Measurements from ENCODE around the gene CCDC116.
A peak's percentile ranks its signal among the peaks of the same experiment; 100 is the strongest.
"Not testable (repeated sequence)": the region's sequence is repeated elsewhere in the genome, so short reads cannot be mapped to it uniquely, and the experiment has no call there.

Gene CCDC116

GRCh38 chr22:21641789-21642583 lies 9.4 kb downstream of the CCDC116 start, which contains the start of gene SDF2L1:
TSS of gene SDF2L1 (plus strand) at chr22:21642302. CDS start at chr22:21642337, 35 bp downstream.
- in situ Hi-C loops (cut with HindIII; ENCODE audit: low pct_unique_long_range_greater_than_20kb, low sequenced_read_pairs): no loop called here
- TF ChIP-seq JUND (IDR thresholded peaks at IDR 0.05; ENCODE audit: low read depth): no peak
- DNase-seq (ENCODE audit: low read depth in 1 of 2, low spot score in 1 of 2): peak; percentile 95 to 98

DNA sequence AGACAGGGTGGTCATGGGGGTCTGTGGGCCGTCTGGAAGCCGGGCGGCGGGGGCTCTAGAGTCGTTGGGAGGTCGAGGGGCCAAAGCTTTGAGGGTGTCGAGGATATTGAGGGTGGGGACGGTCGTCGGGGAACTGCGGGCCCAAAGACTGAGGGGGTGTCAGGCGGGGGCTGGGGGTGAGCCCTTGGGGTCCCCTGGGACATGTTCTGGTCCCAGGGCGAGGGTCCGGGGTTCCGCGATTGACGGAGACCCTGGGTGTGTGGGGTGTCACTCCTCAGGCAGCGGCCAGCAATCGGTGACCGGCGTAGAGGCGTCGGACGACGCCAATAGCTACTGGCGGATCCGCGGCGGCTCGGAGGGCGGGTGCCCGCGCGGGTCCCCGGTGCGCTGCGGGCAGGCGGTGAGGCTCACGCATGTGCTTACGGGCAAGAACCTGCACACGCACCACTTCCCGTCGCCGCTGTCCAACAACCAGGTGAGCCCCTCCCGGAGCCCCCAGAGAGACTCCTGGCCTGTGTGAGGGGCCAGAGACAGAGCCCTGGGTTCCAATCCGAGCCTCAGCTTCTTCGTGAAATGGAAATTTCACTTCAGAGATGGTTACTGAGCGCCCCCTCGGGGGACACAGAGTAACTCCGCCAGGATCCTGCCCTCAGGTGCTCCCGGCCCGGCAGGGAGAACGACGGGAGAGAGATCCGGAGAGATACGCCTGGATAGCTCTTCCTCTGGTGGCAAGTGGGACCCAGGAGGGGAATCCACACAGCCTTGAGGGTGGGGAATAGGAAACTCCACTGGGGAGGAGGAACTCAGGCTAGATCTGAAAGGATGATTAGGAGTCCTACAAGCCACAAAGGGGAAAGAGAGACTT lies 10.3 kb downstream of the CCDC116 start:
- in situ Hi-C loops (cut with HindIII; ENCODE audit: low pct_unique_long_range_greater_than_20kb, low sequenced_read_pairs): no loop called here

GRCh38 chr22:21643533-21644357 lies 11.2 kb downstream of the CCDC116 start:
- in situ Hi-C loops (cut with HindIII; ENCODE audit: low pct_unique_long_range_greater_than_20kb, low sequenced_read_pairs): no loop called here
- no peak for TF ChIP-seq JUND (IDR thresholded peaks at IDR 0.05; ENCODE audit: low read depth)
- no peak for DNase-seq (ENCODE audit: low read depth in 1 of 2, low spot score in 1 of 2)

More for the DNA sequence above, 10.3 kb downstream of the CCDC116 start:
- DNase-seq (ENCODE audit: low read depth in 1 of 2, low spot score in 1 of 2): peak in 1 of 2 experiments; percentile 75
- TF ChIP-seq JUND (IDR thresholded peaks at IDR 0.05; ENCODE audit: low read depth): no peak

DNA sequence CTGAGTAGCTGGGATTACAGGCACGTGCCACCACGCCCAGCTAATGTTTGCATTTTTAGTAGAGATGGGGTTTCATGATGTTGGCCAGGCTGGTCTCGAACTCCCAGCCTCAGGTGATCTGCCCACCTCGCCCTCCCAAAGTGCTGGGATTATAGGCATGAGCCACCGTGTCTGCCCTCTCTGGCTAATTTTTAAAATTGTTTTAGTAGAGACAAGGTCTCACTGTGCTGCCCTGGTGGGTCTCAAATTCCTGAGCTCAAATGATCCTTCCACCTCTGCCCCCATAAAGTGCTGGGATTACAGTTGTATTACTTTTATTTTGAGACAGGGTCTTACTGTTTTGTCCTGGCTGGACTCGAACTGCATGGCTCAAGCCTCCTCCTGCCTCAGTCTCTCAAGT lies 13.0 kb downstream of the CCDC116 start:
- in situ Hi-C loops (cut with HindIII; ENCODE audit: low pct_unique_long_range_greater_than_20kb, low sequenced_read_pairs): not testable (repeated sequence)

DNA sequence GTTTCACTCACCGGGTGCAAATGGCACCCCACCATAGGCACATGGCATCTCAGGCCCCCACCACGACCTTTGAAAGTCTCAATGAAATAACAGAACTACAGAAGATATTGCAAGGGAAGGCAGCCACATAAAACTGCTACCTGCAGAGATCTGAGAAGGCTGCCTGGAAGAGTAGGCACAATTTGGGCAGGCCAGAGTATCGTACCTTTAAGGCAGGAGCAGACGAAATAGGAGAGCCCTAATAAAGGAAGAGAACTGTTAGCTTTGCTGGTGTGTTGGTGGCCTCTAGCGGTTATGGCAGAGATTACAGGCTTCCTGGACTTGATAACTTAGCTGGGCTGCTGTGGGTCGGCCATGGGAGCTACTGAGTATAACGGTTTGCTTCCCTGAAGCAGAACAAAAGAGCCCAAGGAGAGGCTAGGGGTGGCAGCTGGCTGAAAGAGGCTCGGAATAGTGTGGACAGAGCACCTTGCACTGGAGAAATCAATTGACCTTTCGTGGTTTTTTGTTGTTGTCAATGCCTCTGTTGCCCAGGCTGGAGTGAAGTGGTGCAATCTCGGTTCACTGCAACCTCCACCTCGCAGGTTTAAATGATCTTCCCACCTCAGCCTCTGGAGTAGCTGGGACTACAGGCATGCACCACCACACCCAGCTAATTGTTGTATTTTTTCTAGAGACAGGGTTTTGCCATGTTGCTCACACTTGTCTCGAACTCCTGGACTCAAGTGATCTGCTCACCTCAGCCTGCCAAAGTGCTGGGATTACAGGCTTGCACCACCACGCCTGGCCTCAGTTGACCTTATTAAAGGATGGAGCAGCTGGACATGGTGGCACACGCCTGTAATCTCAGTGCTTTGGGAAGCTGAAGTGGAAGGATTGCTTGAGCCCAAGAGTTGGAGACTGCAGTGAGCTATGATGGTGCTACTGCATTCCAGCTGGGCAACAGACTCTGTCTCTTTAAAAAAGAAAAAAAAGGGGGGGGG lies 14.3 kb downstream of the CCDC116 start:
- peak in 1 of 2 experiments; percentile 83 for DNase-seq (ENCODE audit: low read depth in 1 of 2, low spot score in 1 of 2)
- no peak for TF ChIP-seq JUND (IDR thresholded peaks at IDR 0.05; ENCODE audit: low read depth)
- in situ Hi-C loops (cut with HindIII; ENCODE audit: low pct_unique_long_range_greater_than_20kb, low sequenced_read_pairs): no loop called here

More for the DNA sequence above, 13.0 kb downstream of the CCDC116 start:
- not testable (repeated sequence) for DNase-seq (ENCODE audit: low read depth in 1 of 2, low spot score in 1 of 2)

GRCh38 chr22:21650280-21650679 lies 17.7 kb downstream of the CCDC116 start:
- in situ Hi-C loops (cut with HindIII; ENCODE audit: low pct_unique_long_range_greater_than_20kb, low sequenced_read_pairs): no loop called here
- no peak for DNase-seq (ENCODE audit: low read depth in 1 of 2, low spot score in 1 of 2)
- no peak for TF ChIP-seq JUND (IDR thresholded peaks at IDR 0.05; ENCODE audit: low read depth)

GRCh38 chr22:21650823-21651520 lies 18.4 kb downstream of the CCDC116 start:
- no peak for TF ChIP-seq JUND (IDR thresholded peaks at IDR 0.05; ENCODE audit: low read depth)
- in situ Hi-C loops (cut with HindIII; ENCODE audit: low pct_unique_long_range_greater_than_20kb, low sequenced_read_pairs): no loop called here
- no peak for DNase-seq (ENCODE audit: low read depth in 1 of 2, low spot score in 1 of 2)

DNA sequence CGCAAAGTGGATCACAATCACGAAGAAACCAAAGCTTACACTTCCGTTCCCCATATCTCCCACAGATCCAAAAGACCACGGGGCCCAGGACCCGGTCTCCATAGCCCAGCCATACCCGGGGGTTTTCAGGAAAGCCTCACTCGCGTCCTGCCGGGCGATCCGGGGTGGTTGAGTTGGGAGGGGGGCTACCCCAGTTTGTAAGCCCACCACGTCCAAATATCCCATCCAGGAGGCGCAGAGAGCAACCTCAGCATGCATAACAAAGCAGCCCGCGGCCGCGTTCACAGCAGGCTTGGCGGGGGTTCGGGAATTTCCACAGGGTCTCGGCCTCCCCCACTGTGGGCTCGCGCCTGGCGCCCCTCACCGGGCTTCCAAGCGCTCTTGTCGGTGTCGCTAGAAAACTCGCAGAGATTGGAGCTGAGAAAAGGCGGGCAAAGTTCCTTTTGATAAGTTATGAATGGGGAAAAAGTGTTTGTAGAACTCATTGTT lies 19.0 kb downstream of the CCDC116 start:
- no peak for TF ChIP-seq JUND (IDR thresholded peaks at IDR 0.05; ENCODE audit: low read depth)
- in situ Hi-C loops (cut with HindIII; ENCODE audit: low pct_unique_long_range_greater_than_20kb, low sequenced_read_pairs): no loop called here
- no peak for DNase-seq (ENCODE audit: low read depth in 1 of 2, low spot score in 1 of 2)

DNA sequence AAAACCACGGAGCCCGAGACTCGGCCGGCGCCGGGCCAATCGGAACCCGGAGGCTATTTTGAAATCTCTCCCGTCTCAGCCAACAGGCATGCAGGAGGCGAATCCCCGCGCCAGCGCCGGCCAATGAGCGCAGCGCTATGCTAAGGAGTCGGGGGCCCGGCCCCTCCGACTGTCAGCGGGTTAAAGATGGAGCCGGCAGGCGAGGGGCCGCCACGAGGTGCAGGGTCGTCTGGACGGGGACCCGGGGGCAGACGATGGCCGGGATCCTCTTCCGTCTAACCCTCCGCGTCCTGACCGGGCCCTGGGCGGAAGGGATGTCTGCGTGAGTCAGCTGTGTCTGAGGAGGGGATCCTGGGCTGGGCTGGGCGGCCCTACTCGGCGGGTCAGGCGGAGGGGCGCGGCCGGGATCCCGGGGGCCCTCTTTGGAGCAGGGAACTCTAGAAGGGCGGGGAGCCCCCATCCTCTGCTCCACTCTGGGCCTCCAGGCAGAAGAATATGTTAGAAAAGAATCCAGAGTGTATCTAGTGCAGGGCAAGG lies 19.5 kb downstream of the CCDC116 start:
- peak; percentile 81 to 86 for DNase-seq (ENCODE audit: low read depth in 1 of 2, low spot score in 1 of 2)
- in situ Hi-C loops (cut with HindIII; ENCODE audit: low pct_unique_long_range_greater_than_20kb, low sequenced_read_pairs): no loop called here
- no peak for TF ChIP-seq JUND (IDR thresholded peaks at IDR 0.05; ENCODE audit: low read depth)
